Adrenal gland (tissue), 12 donors: ENCODE results near the gene IFITM5. TPM values are rescaled to one million over a fixed set of nuclear protein-coding genes. Genes with fewer than 3 reads are reported as not detected.
"Not testable (repeated sequence)": the region's sequence is repeated elsewhere in the genome, so short reads cannot be mapped to it uniquely, and the experiment has no call there.

Source experiments
- DNase-seq, 7 donors: peaks; one replicate each; pipeline ENCODE4 v3.0.0-alpha.2; 2019 to 2020
- H3K27ac ChIP-seq, 5 donors: fragments of 200-600 bp; sonication (generic) in 4 of 5; 1 replicate in 3 of 5; 2 replicates in 2 of 5; pipeline versions ENCODE4 v1.5.1 to v1.8.0; 2016 to 2020; ENCODE audit warnings: mild to moderate bottlenecking in 1 of 5
- H3K27me3 ChIP-seq: fragments of 200-600 bp; 2 replicates; pipeline ENCODE4 v1.8.0; 2021
- H3K36me3 ChIP-seq, 2 donors: fragments of 200-600 bp; replicated peaks in 1 of 2; 1 replicate in 1 of 2; 2 replicates in 1 of 2; pipeline versions ENCODE4 v1.5.1 to v1.8.0; 2018 to 2022
- H3K4me1 ChIP-seq, 2 donors: fragments of 200-600 bp; replicated peaks in 1 of 2; 1 replicate in 1 of 2; 2 replicates in 1 of 2; pipeline versions ENCODE4 v1.5.1 to v1.8.0; 2018 to 2021
- H3K4me3 ChIP-seq, 4 donors: fragments of 200-600 bp; sonication (generic) in 3 of 4; one replicate each; pipeline ENCODE4 v1.5.1; 2016 to 2018
- H3K9me3 ChIP-seq, 3 donors: fragments of 200-600 bp; sonication (generic) in 1 of 3; replicated peaks in 1 of 3; 1 replicate in 2 of 3; 2 replicates in 1 of 3; pipeline versions ENCODE4 v1.5.1 to v1.8.0; 2016 to 2021
- POLR2A ChIP-seq, 2 donors: fragments of 450-650 bp; IDR thresholded peaks; one replicate each; pipeline ENCODE4 v1.6.1; 2017; ENCODE audit warnings: antibody characterized with exemption in 2 of 2, mild to moderate bottlenecking in 2 of 2, moderate library complexity in 1 of 2
- WGBS, 4 donors: extraction: QIAGEN DNeasy Blood & Tissue Kit in 2 of 4; methylation state at CpG; one replicate each; pipeline versions ENCODE4 v1.1.5 to v1.1.7; 2013 to 2017; 5-methylcytosine and 5-hydroxymethylcytosine counted together
- intact Hi-C, 2 donors: fragments of 100-400 bp; cut with DNase I; formaldehyde crosslinking; loops; one replicate each; pipeline versions ENCODE4 v1.14.1 to v1.15.0; 2022 to 2023
- polyA plus RNA-seq, 3 donors: library from polyadenylated mRNA; stranded (reverse); fragments of 200-250 nt in 2 of 3; fragments of 350-450 nt in 1 of 3; fragmentation: Illumina TruSeq in 1 of 3; extraction: RNeasy Lipid Tissue Mini Kit (QIAGEN cat#74804) in 1 of 3; gene quantifications; one replicate each; pipeline ENCODE4 v1.2.3, GENCODE V29; 2013 to 2014
- total RNA-seq, 9 donors: library from RNA; depleted of rRNA in 4 of 9; stranded (reverse); fragments of >200 nt in 4 of 9; fragments of 120-200 nt in 1 of 9; fragmentation: NEBNext Ultra II Directional in 1 of 9; extraction: Animal tissue kit (Norgen Biotek cat#: 25700) in 1 of 9; gene quantifications; one replicate each; pipeline versions ENCODE4 v1.1.0 to v1.2.4, GENCODE V29; 2013 to 2023
- TF ChIP-seq, protein P1 (sequence below), 6 experiments: fragments of 450-650 bp in 4 of 6; fragments of 200-600 bp in 2 of 6; sonication (generic) in 1 of 6; IDR thresholded peaks; 1 replicate in 5 of 6; 2 replicates in 1 of 6; pipeline versions ENCODE4 v1.5.1 to v1.8.0; 2016 to 2021; ENCODE audit warnings: antibody characterized with exemption in 6 of 6, mild to moderate bottlenecking in 2 of 6, moderate library complexity in 1 of 6
- donor health status: healthy with polysubstance abuse.
- donor health status: Bipolar disorder and iron deficiency.
- donor health status: DM: yes; HTN: yes; CAD: no.
- donor health status: DM: no; HTN: no; CAD: no.
- donor health status: DM: no; HTN: no; CAD: no.
- donor health status: DM: yes; HTN: yes; CAD: no.

IFITM5 gene
- total and polyA plus RNA-seq, 12 donors, result not detected

DNA sequence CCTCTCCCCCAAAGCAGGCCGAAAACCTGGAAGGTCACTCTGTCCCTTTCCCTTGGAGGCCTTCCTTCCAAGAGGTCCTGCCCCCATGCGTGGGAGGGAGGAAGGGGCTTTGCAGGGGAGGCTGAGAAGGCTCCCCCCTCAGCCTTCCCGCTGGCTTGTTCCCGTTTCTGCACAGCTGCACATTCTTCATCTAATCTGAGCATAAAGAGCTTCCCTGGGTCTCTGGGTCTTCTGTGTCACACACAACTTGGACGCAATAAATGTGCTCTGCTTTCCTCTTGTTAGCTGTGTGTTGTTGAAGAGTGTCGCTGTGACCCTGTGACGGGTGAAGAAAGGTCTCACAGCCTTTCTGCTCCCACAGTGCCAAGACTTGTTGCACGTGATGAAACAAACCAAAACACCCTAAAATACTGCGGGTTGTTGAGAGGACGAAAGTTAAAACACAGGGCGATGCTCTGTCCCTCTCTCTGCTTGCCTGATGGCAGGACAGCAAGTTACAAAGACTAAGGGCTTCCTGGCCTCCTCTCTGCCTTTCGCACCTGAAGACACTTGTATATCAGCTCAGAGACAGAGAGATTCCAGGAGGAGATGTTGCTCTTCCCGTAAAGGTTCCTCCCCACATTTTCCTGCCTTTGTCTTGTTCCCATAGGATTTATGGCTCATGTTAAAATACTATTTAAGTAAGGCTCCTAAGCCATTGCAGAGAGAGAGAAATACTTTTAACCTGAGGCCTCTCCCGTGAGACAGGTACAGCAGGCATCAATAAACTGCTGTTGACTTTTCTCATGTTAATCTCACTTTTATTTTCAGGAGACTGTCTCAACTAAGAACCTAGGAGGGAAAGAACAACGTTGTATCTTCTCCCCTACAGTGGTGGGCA, 36.7 kb upstream of the IFITM5 start:
- no peaks in the 10 kb centered on the region for H3K9me3 ChIP-seq
- H3K27ac ChIP-seq, result peak overlapping the region in 3 of 5 donors; percentile 45 to 74 (median 73)
- intact Hi-C loops, result no loop called here
- no peaks in the 10 kb centered on the region for H3K36me3 ChIP-seq
- H3K4me1 ChIP-seq, result peaks cover 5 to 9% of the 10 kb centered on the region in 2 donors
- no peak overlapping the region for H3K4me3 ChIP-seq
- DNase-seq, result peak in 3 of 7 donors; percentile 26 to 66 (median 50)
- WGBS, 4 donors, result 47 to 59% (median 50%) methylated on average over 14 to 15 of the region's 15 CpGs
- H3K27me3 ChIP-seq, result no peaks in the 10 kb centered on the region
- TF ChIP-seq, protein P1, sequence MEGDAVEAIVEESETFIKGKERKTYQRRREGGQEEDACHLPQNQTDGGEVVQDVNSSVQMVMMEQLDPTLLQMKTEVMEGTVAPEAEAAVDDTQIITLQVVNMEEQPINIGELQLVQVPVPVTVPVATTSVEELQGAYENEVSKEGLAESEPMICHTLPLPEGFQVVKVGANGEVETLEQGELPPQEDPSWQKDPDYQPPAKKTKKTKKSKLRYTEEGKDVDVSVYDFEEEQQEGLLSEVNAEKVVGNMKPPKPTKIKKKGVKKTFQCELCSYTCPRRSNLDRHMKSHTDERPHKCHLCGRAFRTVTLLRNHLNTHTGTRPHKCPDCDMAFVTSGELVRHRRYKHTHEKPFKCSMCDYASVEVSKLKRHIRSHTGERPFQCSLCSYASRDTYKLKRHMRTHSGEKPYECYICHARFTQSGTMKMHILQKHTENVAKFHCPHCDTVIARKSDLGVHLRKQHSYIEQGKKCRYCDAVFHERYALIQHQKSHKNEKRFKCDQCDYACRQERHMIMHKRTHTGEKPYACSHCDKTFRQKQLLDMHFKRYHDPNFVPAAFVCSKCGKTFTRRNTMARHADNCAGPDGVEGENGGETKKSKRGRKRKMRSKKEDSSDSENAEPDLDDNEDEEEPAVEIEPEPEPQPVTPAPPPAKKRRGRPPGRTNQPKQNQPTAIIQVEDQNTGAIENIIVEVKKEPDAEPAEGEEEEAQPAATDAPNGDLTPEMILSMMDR (IDR thresholded peaks at IDR 0.05), result no peak
- no peak for TF ChIP-seq POLR2A (IDR thresholded peaks at IDR 0.05)

DNA sequence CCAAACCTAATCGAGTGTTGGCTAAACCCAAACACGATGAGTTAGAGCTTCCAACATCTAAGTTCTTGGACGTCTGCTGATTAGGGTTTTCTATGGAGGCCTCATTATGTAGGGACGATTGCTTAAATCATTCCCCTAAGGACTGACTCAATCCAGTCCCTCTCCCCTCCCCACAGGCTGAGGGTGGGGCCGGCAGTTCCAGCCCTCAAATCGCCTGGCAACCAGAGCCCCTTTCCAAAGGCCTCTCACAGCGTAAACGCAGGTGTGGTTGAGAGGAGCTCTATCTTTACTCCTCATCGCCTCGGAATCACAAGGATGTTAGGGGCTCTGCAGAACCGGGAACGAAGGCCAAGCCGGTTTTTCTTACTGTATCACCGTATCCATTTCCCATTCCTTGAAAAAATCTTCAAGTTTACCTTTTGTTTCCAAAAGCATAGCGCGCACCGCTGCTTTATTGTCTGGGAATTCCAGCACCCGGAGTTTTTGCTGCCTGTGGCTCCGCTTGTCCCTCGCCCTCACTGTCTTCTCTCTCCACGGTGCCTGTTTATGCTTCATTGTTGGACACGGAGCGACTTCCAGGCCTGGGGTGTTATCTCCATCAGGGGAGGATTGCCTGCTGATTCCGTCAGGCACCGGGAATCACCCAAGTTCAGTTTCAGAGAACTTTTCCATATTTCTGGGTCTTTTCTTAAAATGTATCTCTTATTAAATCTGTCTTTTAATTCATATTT, 35.1 kb upstream of the IFITM5 start:
- Histone ChIP-seq H3K9me3 (no peaks in the 10 kb centered on the region), H3K36me3 (no peaks in the 10 kb centered on the region), H3K4me3 (no peak overlapping the region), H3K4me1 (peaks cover 5 to 9% of the 10 kb centered on the region in 2 donors), H3K27me3 (no peaks in the 10 kb centered on the region), H3K27ac (peak overlapping the region in 1 of 5 donors; percentile 73)
- intact Hi-C loops, result no loop called here
- no peak for DNase-seq
- TF ChIP-seq POLR2A (IDR thresholded peaks at IDR 0.05), result no peak
- TF ChIP-seq, protein P1 (IDR thresholded peaks at IDR 0.05), result no peak
- WGBS, 4 donors, result 74 to 78% (median 76%) methylated on average over 25 of the region's 25 CpGs

DNA sequence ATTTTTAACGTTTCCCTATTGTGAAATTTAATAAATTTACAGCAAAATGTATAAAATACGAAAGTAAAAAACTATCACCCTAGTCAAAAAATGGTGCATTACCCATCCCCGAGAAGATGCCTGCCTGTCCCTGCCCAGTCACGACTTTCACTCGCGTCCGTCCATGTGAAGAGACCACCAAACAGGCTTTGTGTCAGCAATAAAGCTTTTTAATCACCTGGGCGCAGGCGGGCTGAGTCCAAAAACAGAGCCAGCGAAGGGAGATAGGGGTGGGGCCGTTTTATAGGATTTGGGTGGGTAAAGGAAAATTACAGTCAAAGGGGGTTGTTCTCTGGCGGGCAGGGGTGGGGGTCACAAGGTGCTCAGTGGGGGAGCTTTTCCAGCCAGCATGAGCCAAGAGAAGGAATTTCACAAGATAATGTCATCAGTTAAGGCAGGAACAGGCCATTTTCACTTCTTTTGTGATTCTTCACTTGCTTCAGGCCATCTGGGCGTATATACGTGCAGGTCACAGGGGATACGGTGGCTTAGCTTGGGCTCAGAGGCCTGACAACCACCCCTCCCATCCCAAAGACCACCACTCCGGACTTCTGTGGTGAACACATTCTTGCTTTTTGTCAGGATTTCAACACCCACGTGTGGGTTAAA, 34.4 kb upstream of the IFITM5 start:
- DNase-seq, H3K36me3 ChIP-seq, H3K9me3 ChIP-seq, H3K4me3 ChIP-seq, intact Hi-C loops, H3K27ac ChIP-seq, H3K27me3 ChIP-seq, H3K4me1 ChIP-seq: not testable (repeated sequence)
- WGBS, 4 donors, result 80 to 83% (median 82%) methylated on average over 17 of the region's 17 CpGs

DNA sequence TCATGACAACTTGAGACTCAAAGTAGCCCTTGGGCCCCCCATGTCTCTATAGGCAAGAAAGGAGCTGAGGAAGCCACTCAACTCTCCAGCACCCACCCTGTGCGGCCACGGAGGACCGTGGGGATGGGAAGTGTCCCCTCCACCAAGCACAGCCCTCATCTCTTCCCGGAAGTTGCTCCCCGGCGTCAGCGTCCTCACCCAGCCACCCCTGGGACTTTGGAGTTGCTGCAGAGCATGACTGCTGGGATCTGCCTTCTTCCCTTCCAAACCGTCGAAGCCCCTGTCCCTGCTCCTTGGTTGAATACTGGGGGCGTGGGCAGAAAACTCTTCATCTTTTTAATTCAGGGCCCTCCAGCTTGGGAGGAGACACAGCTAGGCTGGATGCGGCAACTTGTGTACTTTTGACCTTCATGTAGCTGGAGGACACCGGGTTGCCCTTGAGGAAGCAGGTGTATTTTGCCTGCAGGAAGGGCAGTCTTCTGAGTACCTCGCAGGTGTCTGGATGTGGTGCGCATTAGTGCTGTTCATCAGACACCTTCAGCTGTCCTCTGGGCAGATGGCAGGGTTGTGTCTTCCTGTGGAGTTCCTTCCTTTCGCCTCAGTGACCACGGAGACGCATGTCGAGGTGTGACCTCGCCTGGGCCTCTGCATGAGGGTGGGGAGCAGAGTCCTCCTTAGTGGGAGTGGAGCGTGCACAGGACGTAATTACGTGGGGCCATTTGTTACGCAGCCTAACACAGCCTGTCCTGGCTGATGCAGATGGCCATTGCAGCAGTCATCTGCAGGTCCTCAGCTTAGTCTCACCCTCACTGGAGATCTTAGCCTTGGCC, 33.5 kb upstream of the IFITM5 start:
- TF ChIP-seq, protein P1 (IDR thresholded peaks at IDR 0.05), result no peak
- TF ChIP-seq POLR2A (IDR thresholded peaks at IDR 0.05), result no peak
- intact Hi-C loops, result no loop called here
- H3K27me3 ChIP-seq, result no peaks in the 10 kb centered on the region
- H3K27ac ChIP-seq, result no peak overlapping the region
- no peaks in the 10 kb centered on the region for H3K9me3 ChIP-seq
- DNase-seq, result no peak
- H3K4me3 ChIP-seq, result no peak overlapping the region
- H3K4me1 ChIP-seq, result peaks cover 5 to 12% of the 10 kb centered on the region in 2 donors
- 83 to 90% (median 86%) methylated on average over 19 to 23 of the region's 23 CpGs for WGBS, 4 donors
- H3K36me3 ChIP-seq, result no peaks in the 10 kb centered on the region
